Astrocyte of the cerebellum (primary cell): ENCODE results near the gene ETNK2.
A peak's percentile ranks its signal among the peaks of the same experiment; 100 is the strongest.

Experiments used
- DNase-seq: peaks from one replicate; pipeline ENCODE4 v3.0.0-alpha.2; 2011; ENCODE audit warnings: low read depth
- H3K4me3 ChIP-seq: 2 replicates; pipeline ENCODE4 v1.5.1; 2011; ENCODE audit warnings: mild to moderate bottlenecking, low read depth, low read length, moderate library complexity
- in situ Hi-C: cut with HindIII; loops from 2 replicates; pipeline ENCODE4 v1.10.0; 2017; ENCODE audit warnings: low sequenced_read_pairs
- TF ChIP-seq, protein P1 (sequence below): IDR thresholded peaks from 2 replicates; pipeline ENCODE4 v1.5.1; 2012; ENCODE audit warnings: low read length, low read depth, moderate library complexity, mild to moderate bottlenecking; ENCODE audit errors: missing control alignments

ETNK2 gene

DNA sequence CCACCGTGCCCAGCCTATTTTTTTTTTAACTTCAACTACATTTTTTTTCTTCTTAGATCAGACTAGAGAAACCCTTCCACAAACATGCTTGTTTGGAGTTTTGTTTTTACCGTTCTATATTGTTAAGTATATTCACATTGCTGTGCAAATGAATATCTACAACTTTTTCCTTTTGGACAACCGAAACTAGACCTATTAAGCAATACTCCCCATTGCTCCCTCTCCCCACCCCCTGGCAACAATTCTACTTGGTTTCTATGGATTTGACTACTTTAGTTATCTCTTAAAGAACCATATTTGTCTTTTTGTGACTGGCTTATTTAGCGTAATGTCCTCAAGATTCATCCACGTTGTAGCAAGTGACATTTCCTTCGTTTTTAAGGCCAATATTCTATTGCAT, 19.1 kb downstream of the ETNK2 start:
- in situ Hi-C loops: no loop called here
- TF ChIP-seq, protein P1, sequence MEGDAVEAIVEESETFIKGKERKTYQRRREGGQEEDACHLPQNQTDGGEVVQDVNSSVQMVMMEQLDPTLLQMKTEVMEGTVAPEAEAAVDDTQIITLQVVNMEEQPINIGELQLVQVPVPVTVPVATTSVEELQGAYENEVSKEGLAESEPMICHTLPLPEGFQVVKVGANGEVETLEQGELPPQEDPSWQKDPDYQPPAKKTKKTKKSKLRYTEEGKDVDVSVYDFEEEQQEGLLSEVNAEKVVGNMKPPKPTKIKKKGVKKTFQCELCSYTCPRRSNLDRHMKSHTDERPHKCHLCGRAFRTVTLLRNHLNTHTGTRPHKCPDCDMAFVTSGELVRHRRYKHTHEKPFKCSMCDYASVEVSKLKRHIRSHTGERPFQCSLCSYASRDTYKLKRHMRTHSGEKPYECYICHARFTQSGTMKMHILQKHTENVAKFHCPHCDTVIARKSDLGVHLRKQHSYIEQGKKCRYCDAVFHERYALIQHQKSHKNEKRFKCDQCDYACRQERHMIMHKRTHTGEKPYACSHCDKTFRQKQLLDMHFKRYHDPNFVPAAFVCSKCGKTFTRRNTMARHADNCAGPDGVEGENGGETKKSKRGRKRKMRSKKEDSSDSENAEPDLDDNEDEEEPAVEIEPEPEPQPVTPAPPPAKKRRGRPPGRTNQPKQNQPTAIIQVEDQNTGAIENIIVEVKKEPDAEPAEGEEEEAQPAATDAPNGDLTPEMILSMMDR: no peak
- no peak overlapping the region for H3K4me3 ChIP-seq
- no peak for DNase-seq

DNA sequence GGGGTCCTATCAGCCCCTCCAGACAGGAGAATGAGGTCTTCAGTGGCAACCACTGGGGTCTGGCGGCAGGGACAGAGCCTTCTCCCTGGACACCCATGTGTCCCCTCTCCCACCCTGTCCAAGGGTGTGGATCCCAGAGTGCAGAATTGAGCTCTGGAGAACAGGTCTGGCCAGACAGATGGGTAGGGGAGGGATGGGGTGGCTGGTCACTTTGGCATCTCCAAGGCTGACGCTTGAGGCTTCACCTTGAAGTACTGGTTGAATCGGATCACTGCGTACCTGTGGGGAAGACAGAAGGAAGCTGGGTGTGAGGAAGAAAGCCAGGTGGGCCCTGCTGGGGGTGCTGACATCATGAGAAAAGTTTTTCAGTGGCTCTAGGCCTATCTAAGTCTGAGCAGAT, 19.9 kb downstream of the ETNK2 start:
- in situ Hi-C loops: no loop called here
- TF ChIP-seq, protein P1: no peak
- no peak overlapping the region for H3K4me3 ChIP-seq
- no peak for DNase-seq

DNA sequence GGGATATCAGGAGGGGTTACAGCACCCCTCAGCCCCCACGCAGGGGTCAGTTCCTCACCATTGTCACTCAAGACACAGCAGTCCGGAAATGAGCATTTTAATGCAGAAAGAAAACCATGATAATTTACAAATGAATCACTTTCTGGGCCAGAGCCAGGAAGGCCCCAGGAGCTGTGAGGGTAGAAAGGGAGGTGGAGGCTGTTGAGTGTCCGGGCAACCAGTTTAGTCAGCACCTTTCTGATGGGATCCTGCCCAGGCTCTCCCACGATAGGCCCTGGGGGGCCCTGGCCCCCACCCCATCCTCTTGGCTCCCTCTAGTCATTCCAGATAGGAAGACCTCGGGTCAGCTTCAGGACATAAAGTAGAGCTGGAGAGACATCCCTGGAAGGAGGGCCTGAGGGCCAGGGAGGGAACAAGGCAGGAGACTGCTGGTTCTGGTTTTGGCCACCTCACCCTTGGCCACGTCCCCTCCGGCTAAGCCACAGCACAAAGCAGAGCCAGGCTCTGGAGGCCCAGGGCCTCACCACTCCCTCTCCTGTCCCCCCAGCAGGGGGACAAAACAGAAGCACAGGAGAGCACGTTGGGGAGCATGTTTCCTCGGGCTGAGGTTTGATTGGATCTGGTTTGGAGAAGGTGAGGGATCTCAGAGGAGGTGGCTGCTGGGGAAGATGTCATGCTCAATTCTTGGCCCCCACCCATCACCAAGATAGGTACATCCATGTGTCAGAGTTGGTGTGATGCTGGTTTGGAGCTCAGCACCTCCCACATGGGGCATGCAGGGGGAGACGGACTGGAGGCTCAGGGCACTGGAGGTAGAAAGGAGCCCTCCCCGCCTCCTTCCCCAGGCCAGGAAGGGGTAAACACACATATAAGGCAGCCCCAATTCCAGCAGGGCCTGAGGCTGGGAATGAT, 20.6 kb downstream of the ETNK2 start:
- peak; percentile 87 for DNase-seq
- TF ChIP-seq, protein P1: peak; percentile 25
- no peak overlapping the region for H3K4me3 ChIP-seq
- in situ Hi-C loops: no loop called here

DNA sequence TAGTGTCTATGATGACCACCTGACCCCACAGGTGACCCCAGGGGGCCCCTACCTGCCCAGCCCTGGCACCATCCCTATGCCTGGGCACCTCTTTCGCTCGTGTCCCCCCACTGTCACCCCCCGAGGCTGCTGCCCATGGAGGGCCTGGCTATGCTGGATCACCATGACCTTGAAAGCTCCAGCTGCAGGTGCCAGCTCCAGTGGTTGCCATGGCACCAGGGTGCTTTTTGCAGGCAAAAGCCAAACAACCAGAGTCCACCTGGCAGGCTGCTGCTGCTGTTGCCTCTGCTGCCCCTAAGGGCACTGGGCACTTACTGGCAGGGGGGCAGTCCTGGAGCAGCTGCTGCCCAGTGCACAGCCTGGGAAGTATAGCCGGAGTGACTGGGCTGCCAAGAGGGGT, 21.7 kb downstream of the ETNK2 start:
- TF ChIP-seq, protein P1: no peak
- no peak overlapping the region for H3K4me3 ChIP-seq
- no peak for DNase-seq
- in situ Hi-C loops: no loop called here

DNA sequence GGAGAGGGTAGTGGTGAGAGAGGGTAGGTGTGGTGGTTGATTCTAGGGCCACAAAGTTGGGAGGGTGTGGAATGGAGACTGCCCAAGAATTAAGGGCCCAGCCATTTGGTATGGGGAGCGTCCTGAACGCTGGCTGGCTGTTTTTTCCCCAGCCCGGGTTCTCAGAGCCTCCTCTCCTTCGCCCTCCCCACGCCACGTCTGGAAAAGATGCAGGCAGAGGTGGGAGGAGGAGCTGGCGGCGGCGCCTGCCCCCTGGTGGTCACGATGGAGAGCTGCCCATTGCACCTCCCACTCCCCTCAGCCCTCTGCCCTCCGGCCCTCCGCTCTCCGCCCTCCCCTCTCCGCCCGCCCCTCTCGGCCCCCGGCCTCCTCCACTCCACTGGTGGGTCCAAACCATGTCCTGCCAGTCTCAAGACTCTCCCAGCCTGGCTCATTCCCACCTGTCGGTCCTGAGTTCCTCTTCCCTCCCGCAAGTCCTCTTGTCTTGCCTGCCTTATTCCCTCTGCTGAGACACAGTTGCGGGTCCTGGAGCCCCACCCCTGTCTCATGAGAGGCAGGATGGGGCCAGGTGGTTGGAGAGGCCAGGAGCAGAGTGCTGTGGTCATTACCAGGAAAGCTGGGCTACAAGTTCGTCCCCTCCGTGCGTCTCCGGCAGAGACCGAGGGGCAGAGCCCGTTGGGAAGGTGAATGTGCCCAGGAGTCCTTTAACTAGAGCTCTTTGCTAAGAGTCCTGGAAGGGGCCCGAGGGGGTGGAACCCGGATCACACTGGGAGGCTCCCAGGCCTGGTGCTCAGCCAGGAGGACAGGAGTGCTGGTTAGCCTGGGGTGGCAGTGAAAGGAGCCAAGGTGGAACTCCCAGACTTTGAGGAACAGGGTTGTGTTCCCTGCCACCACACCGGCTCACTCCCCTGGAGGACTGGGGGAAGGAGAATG, 22.6 kb downstream of the ETNK2 start:
- H3K4me3 ChIP-seq: no peak overlapping the region
- TF ChIP-seq, protein P1: peak; percentile 78
- no peak for DNase-seq
- in situ Hi-C loops: no loop called here

DNA sequence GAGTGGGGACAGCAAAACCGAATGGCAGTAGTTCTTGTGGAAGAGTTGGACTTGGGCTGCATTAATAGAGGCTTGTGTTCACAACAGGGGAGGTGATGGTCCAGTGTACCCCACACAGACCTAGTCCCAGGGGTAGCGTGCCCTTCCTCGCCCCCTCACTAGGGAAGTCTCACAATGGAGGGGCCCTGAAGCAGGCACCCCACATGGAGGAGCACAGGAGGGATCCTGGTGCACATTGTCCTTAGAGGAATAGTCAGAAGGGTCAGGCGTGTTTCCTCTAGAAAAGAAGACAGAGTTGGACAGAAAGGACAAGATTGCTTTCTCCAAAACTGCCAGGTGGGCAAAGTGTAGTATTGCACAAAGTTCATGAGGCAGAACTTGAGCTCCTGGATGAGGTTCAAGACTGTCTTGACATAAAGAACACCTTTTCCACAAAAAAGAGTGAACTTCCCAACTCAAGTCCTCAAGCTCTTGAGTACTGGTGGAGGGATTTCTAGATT, 23.3 kb downstream of the ETNK2 start:
- no peak overlapping the region for H3K4me3 ChIP-seq
- TF ChIP-seq, protein P1: no peak
- in situ Hi-C loops: no loop called here
- DNase-seq: no peak
